A673 (cell line): ENCODE measurements around the gene VWA8.

Experiments
- CTCF ChIP-seq: fragments of 300-800, 200-600 bp; sonication (generic); conservative IDR thresholded peaks from 2 replicates; pipeline ENCODE4 v1.5.1; 2017; ENCODE audit warnings: low read depth, mild to moderate bottlenecking, antibody characterized with exemption, low read length, moderate library complexity, mixed read lengths
- EZH2 ChIP-seq: fragments of 200-600 bp; sonication (generic); IDR thresholded peaks from 2 replicates; pipeline ENCODE4 v1.6.1; 2017; ENCODE audit warnings: borderline replicate concordance, low read depth, mild to moderate bottlenecking, mixed read lengths, antibody characterized with exemption, low read length; ENCODE audit not compliant: poor library complexity, severe bottlenecking

DNA sequence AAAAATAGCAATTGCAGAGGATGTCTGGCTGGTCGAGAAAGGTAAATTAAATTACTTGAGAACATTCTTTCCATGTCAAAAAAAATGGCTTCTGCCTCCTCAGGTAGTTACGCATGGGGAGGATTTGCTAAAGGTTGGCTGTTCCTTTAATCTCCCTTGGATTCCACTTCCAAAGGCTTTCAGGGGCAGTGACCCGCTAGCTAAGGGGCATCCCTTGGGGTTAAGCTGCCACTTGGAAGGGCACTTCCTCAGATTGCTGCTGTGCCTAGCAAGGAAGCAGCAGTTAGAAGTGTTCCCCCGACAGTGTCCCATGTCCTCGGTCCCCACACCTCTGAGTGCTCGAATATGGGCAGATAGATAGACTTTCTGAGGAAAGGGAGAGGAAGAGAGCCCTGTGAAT is 395.1 kb downstream of the VWA8 start:
- no peak for TF ChIP-seq CTCF
- TF ChIP-seq EZH2: no peak
